Activated CD8-positive, alpha-beta memory T cell treated with anti-CD3 and anti-CD28 coated beads, Interleukin-2, amount 50 U/mL, for 4 hours (primary cell): ENCODE results near the gene SPATS1.

Experiments used
- DNase-seq: peaks from one replicate; pipeline ENCODE4 v3.0.0-alpha.2; 2020

SPATS1 gene, protein sequence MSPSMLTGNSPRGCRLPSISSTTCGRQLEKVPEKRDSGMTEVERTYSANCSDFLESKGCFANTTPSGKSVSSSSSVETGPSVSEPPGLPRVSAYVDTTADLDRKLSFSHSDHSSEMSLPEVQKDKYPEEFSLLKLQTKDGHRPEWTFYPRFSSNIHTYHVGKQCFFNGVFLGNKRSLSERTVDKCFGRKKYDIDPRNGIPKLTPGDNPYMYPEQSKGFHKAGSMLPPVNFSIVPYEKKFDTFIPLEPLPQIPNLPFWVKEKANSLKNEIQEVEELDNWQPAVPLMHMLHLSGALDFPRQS

DNA sequence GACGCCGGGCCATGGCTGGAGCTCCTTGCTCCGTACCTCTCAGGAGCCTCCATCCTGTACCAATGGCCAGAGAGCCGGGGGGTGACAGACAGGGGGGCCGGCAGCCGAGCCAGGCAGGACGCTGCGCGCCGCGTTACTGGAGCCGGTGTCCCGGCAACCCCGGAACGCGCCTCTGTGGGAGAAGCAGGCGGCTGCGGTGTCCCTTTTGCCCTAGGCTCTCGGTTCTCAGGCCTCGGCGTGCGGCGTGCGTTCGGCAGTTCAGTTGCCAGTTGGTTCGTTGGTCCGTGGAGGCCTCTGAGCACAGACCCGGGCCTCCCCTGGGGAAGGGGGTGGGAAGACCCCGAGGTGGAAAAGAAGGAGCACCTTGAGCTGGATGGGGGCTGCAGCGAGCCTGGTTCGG is at the start of gene SPATS1:
TSS of gene SPATS1 (plus strand) at position 162 of the 400 bp plus-strand sequence. CDS start 446 bp downstream, outside the sequence.
- no peak for DNase-seq

DNA sequence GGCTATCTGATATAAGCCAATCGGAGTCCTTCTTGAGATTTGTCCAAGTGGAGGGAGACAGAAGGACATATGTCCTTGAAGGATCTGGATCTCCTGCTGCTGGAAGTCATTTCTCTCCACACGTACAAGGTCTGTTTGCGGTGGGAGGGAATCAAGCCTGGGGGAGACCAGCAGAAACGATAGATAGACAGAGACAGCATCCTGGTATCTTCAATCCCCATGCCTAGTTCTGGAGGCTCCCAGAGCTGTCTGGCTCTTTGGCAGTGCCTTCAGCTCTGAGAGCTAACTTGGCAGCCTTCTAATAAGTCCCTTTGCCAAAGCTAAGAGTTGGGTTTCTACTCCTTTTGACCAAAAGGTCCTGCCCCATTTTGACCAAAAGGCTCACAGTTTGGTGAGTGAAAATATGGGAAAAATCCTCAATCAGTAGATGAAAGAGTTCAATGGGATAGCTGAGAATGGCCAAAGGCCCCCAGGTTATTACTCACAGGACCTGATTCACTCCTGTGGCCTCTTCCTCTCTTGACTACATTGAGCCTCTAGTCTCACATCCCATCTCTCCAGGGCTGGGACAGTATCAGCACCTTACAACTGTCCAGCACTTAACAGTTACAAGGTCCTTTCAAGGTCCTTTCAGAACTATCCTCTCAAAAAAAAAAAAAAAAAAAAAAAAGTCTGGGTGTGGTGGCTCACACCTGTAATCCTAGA is 49.6 kb upstream of the SPATS1 start:
- no peak for DNase-seq

DNA sequence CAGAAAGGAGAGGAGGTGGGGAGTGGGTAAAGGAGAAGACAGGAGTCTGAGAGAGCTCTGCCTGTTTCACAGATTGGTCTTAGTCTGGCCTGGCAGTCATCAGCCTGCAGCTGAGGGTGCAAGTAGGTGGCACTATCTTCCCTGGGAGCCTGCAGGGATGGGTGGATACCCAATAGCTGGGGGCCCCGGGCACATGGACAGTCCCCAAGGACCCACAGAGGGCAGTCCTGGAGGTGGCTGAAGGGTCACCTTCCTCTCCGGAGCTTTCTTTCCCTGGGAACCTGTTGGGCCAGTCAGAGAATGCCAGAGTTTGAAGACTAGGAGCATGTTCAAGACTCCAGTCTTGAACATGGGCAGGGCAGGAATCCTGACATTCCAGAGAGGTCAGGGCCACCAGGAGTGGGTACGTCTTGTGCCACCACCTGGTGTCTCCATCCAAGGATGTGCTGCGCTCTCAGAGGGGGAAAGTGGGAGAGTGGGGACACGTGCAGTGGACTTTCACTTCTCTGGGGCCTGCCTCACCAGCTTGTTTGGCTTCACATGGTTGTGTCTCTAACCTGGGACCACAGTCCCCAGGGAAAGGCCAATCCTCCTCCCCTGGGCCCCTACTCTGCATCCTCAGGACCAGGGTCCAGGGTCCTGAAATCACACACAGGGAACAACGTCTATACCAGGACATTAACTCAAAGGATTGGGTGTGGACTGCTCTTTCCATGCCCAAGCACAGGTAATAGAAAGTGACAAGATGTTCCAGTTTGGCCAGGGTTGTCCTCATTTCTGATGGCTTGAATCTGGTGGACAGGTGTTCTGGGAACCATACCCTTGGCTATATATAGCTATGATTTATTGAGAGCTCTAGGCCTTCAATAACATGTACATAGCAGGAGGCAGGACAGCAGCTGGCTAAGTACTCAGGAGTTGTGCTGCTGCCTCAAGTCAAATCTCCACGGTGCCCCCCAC is 47.3 kb upstream of the SPATS1 start:
- no peak for DNase-seq

DNA sequence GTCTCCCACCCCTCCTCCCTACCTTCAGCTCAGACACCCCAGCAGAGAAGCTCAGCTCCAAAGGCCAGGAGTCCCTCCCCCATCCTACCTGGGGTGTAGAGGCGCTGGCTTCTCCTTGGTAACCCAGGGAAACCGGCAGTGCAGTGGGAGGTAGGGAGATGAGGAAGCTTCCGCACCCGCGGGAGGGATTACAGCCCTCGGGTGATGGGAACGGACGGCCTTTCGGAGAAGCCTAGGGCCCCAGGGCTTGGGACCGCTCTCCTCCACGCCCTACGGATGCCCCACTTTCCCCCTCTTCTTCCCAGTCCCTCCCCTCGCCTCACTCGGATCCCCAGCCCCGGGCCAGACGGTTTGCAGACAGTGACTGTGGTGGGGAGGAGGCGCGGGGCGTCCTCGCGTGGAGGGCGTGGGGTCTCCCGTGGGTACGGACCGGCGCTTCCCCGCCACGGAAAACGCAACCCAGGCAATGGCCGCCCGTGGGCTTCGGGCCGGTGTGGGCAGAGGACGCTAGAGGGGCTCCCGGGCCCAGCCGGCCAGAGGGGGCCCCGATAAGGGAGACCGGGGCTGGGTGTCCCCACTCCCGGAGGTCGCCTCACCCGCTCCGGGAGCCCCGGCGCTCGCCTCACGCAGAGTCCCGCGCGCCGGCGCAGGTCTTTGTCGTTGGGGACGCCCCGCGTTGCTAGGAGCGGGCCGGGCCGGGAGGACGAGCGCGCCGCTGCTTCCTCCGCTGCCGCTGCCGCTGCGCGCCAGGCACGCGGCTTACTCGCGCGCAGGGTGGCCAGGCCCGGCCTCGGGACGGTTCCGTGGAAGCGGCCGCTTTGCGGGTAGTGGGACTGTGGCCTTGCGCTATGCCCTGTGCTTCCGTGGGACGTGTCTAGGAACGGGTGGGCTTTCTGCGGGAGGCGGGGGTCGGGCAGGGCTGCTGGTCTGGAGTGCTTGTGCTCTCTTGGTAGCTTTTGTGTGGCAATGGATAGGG is 45.1 kb upstream of the SPATS1 start:
- peak; percentile 55 for DNase-seq

DNA sequence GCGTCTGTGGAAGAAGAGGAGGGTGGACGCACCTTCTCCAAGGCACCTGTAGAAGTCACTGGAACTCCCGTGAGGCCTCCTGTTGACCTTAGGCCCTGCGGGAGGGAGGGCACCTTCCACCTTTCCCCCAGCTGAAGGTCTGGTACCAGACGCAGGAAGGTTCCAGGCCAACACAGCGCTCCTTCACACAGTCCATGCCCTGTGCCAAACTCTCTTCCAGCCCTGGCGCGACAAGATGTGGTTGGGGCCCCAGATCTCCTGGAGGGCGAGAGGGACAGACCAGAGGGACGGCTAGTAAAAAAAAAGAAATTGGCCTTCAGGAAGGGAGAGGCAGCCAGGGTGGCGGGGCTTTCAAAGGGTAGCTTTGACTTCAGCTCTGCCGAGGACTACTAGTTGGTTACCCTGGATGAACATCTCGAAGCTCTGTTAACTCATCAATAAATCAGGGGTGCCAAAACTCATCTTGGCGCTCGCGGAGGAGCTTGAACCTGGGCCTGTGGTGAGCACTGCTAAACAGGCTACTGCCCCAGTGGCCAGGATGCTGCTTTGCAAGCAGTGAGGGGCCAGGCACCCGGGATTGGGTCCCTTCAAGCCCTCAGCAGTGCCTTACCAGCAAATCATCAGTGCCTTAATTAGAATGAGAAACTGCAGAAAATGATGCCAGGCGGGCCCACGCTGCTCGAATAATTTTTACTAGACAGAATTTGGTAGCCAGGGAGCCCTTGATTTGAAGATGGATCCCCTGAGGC is 44.2 kb upstream of the SPATS1 start:
- no peak for DNase-seq

DNA sequence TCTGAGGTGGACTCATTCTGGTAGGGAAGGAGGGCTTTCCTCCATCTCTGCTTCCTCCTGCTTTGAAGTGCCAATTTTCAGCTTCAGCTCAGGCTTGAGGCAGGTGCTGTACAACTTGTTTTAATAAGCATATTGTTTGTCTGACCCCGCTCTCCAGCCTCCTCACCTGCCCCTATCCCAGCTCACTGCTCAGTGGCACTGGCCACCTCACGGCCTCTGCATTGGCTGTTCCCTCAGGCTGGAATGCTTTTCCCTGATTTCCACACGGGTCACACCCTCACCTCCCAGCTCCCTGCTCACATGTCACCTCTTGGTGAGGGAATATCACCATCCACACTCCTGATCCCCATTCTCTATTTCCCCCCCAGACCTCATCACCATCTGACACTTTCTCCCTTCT is 43.6 kb upstream of the SPATS1 start:
- DNase-seq, result no peak

DNA sequence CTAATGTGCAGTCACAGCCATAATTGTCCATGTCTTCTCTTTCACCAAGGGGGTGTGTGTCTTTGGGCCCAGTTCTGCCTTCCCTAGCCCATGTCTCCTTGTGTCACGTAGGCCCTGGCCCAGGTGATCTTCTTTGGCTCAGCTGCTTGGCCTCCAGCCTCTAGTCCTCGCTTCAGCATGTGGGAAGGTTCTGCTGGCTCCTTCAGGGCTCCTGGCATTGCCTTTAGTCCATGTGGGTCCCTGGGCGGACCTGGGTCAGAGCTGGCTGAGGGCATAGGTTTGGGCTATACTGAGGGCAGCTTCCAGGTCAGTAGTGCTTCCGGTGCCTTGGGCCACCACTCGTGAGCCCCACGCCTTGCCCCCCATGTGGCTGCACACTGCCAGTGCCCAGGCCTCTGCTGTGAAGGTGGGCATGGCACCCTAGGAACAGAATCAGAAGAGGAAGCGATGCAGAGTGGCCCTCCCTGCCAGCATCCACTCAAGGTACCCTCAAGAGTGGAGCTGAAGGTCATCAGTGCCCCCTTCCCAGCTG is 42.1 kb upstream of the SPATS1 start:
- DNase-seq, result no peak

DNA sequence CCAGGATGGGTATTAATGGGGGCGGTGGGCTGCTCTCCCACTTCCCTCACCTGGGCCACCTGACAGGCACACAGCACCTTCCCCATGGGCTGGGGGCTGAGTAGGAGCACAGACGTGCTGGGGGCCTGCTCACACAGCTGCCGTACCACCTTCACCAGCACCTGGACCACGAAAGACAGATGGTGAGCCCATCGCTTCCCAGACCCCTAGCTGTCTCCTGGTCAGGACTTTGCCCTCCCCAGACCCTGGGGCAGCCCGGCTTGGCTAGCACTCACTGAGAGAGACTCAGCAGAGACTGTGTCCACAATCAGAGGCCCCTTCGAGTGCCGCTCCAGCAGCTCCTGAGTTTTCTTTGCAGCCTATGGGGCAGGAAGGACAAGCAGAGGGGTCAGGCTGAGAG is 41.3 kb upstream of the SPATS1 start:
- DNase-seq, result no peak

DNA sequence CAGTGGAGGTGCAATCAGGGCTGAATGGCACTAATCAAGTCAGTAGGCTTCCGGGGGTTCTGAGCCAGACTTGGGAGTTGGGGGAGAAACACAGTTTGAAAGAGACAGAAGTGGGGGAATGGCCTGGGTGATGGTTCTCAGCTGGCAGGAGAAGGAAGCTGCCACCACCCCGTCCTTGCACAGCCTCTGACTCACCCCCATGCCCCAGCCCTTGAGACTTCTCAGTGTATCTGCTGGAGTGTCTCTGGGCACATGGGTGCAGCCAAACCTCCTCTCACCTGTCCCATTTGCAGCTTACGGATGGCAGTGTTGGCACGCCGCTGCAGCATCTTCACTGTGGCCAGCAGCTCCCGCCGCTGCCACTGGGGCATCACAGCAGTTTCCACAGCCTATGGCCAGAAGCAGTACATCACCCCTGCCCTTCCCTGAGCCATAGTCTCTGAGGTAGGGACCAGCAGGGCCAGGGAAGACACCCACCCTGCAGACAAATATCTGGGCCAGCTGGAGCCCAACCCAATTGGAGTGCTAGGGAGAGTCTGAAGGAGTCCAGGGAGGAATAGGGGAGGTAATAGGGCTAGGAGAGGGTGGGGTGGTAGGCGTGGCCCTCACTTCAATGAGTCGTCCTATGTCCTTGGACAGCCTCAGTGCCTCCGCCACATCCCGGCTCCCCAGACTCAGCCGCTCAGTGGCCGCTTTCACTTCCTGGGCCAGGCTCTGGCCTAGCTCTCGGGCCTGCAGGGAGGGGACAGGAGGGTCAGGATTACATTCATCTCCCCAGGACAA is 40.5 kb upstream of the SPATS1 start:
- DNase-seq, result no peak

DNA sequence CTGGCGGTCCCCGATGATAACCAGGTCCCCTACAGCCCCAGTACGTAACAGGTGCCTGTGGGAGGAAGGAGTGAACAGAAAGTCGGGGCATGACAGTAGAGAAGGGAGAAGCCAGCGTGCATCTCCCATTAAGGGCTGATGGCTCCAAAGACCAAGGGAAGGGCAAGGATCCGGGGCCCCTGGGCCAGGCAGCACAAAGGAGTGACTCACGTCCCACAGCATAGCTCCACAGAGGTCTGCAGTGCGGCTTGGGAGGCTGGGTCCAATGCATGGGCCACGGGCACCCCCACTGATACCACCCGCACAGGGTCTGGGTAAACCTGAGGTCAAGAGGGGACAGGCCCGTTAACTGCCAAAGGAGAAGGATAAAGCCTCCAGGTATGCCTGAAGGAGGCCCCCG is 39.6 kb upstream of the SPATS1 start:
- no peak for DNase-seq

DNA sequence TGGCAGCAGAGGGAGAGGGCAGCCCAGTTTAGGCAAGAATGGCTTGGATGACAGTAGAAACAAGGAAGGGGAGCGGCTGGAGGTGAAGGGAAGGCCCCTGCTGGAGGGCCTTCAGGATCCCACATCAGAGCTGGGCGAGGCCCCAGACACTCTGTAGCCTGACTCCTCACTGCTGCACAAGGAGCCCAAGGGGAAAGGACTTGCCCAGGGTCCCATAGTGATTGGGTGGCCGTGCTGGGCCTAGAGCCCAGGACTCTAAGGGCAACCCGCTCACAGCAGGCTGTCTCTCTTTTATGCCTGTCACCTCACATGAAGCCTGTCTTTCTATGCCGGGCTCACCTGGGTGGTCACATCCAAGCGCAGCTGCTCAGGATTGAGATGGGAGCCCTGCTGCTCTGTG is 38.6 kb upstream of the SPATS1 start:
- DNase-seq, result no peak

DNA sequence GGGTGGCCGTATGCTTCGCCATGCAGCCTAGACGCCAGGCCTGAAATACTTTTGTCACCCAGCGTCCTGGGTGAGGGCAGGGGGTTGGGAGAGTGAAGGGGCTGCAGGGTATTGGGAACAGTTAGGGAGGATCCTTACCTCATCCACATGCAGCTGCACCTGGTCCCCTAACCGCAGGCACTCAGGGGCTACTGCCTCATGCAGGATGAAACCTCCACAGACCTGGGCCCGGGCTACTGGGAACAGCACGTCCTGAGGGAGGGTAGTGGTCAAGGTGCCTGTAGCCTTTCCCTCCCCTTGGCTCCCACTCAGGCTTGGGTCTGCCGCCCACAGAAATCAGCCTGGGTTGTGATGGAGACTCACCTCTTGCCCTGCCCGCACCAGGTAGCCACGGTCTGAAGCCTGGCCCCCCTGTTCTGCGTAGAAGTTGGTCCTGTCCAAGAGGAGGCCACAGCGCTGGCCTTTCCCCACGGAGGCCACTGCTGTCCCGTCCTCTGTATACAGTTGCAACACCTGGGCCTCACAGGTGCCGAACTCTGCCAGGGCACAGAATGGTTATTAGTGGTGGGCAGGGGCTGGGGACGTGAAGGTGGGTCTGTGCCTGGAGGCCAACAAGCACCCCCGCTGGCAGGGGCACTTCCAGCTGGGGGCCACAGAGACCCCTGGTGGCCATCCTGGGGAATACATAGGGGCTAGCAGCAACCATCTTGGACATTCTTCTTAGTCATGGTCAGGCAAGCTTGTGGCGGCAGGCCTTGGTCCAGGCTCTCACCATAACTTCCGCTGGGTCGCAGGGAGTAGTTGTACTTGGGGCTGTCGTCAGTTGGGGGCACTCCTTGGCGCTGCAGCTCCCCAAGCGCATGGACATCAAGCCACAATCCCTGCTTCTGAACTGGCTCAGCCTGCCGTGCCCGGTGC is 37.9 kb upstream of the SPATS1 start:
- peak; percentile 51 for DNase-seq

DNA sequence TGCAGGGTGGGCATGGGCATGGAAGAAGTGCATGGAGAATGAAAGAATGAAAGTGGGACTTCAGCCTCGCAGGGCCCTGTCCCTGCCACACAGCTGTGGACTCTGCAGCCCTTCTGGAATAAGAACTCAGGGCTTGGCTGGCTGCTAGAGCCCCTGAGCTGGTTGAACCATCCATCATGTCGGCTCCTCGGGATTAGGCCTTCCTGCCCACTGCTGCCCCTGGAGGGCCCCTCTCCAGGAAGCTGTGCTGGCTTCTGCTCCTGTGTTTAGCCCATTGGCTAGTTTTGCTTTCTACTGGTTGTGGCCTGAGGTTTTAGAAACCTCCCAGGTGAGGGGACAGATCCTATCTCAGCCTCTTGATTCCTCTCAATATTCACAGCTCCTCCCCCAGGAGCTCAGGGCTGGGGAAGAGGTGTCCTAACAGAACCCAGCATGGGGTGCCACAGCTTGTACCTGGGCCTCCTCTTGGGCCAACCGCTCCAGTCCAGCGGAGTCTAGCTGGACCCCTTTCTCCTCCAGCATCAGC is 37.2 kb upstream of the SPATS1 start:
- DNase-seq, result no peak

DNA sequence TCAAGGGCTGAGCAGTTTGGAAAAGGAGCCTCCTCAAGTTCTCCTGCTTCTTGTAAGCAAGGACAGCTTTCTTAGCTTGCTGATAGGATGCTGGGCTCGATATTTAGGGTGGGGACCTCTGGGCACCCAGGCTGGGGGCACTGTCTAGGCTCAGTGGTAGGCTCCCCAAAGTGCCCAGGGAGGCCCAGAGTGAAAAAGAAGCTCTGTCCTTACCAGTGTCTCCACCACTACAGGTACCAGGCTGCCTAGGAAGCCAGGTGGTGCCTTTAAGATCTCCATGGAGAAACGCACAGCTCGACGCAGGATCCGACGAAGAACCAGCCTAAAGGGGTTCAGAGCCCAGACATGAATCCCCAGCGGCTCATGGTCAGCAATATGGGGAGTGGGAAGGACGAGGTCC is 35.7 kb upstream of the SPATS1 start:
- DNase-seq, result no peak

DNA sequence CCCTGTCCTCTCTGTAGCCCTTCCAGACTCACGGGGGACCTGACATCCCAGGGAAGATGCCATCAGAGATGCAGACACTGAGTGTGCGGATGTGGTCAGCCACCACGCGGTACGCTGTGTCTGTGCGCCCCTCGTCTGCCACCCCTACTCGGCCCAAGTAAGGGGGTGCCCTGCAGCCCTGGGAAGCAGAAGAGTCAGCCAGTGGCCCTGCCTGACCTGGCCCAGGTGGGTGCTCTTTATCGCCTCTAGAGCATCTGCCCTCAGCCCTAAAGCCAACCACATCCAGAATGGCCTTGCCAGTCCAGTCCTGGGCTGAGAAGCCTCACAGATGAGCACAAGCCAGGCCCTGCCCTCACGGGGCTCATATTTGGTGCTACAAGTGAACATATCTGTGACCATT is 35.2 kb upstream of the SPATS1 start:
- DNase-seq, result no peak

DNA sequence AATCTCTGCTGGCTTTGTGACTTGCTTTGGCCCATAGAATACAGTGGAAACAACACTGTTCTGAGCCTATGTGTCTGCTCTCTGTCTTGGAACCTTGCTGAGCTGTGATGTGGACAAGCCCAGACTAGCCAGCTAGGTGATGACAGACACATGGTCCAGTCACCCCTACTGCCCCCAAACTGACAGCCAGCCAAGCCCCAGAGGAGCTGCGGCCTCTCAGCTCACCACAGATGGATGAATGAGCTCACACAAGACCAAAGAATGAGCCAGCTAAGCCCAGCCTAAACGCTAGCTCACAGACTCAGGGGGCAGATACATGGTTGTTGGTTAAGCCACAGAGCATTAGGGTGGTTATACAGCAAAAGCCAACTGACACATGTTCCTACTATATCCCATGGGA is 33.4 kb upstream of the SPATS1 start:
- no peak for DNase-seq

DNA sequence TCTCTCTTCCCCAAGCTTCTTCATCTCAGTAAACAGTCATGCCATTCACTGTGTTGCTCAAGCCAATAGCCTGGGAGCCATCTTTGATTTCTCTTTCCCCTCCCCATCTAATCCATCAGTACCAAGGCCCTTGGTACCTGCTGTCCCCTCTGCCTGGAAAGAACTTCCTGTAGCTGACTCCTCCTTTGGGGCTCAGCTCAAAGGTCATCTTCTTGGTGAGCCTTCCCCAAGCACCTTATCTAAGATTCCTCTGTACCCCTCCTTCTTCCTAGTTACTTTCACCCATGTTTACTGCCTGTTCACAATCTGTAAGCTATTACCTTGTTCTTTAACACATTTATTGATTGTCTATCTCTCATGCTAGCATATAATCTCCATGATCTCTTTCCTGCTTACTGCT is 32.8 kb upstream of the SPATS1 start:
- DNase-seq, result no peak

DNA sequence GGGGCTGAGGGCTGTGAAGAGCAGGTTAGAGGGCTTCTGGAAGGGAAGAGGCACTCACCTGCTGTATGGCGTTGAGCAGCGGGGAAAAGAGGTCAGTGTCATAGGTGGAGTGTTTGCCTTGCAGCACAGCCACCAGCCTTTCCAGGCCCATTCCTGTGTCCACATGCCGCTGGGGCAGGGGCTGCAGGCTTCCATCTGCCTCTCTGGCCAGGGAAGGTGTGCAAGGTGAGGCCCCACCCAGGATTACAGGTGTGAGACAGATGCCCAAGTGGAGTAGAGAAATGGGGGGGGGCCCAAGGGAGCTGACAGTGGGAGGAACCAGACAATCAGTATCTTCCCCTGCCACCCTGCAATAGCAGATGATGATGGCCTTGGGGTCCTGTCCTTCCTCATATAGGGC is 32.2 kb upstream of the SPATS1 start:
- DNase-seq, result no peak

DNA sequence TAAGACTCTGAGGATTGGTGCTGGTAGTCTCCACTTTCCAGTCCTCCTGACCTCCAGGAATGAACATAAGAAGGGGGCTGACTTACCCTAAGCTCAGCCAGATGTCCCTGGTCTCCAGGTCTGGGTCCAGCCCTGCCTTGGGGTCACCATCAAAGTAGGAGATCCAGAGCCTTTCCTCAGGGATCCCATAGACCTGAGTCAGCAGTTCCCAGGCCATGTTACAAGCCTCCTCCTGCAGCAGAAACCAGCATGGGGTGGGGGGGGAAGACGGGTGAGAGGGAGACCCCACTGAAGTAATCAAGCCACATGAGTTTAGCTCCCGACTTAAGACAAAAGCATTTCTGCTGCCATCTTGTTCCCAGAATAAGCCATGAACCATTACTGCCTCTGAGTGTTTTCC is 31.1 kb upstream of the SPATS1 start:
- no peak for DNase-seq
